Measurements from ENCODE around the gene CACTIN.

- no peak for TF ChIP-seq CTCF (IDR thresholded peaks at IDR 0.05; ENCODE audit: insufficient read depth, low read depth, low read length)
- no peak for TF ChIP-seq EZH2 (IDR thresholded peaks at IDR 0.05; ENCODE audit: insufficient read depth, low read length)
These were observed 19.9 kb upstream of the CACTIN start for GRCh38 chr19:3646336-3647092.

All from astrocyte (in vitro differentiated cells and primary cell).